Effector memory CD4-positive, alpha-beta T cell (primary cell): ENCODE measurements around the gene ANGPTL7.

Experiments
- DNase-seq, 3 donors: peaks; one replicate each; pipeline ENCODE4 v3.0.0-alpha.2; 2020
- H3K27ac ChIP-seq: 2 replicates; pipeline ENCODE4 v1.7.0; 2013; ENCODE audit warnings: mild to moderate bottlenecking, low read length, moderate library complexity; ENCODE audit not compliant: insufficient read depth, poor library complexity, severe bottlenecking
- H3K27me3 ChIP-seq: replicated peaks from 2 replicates; pipeline ENCODE4 v1.7.0; 2013; ENCODE audit warnings: mild to moderate bottlenecking, low read length; ENCODE audit not compliant: insufficient read depth, control insufficient read depth, poor library complexity, severe bottlenecking
- H3K36me3 ChIP-seq: 2 replicates; pipeline ENCODE4 v1.7.0; 2013; ENCODE audit warnings: mild to moderate bottlenecking, low read length, moderate library complexity; ENCODE audit not compliant: control insufficient read depth, insufficient read depth
- H3K4me1 ChIP-seq: 2 replicates; pipeline ENCODE4 v1.7.0; 2013; ENCODE audit warnings: low read length, mild to moderate bottlenecking; ENCODE audit not compliant: control insufficient read depth, insufficient read depth, poor library complexity, severe bottlenecking
- H3K4me3 ChIP-seq: 2 replicates; pipeline ENCODE4 v1.7.0; 2013; ENCODE audit warnings: low read length, low read depth, mild to moderate bottlenecking; ENCODE audit not compliant: insufficient read depth, poor library complexity, severe bottlenecking
- H3K9me3 ChIP-seq: 2 replicates; pipeline ENCODE4 v1.7.0; 2013; ENCODE audit warnings: mild to moderate bottlenecking, low read length, moderate library complexity; ENCODE audit not compliant: control insufficient read depth

The ANGPTL7 gene

DNA sequence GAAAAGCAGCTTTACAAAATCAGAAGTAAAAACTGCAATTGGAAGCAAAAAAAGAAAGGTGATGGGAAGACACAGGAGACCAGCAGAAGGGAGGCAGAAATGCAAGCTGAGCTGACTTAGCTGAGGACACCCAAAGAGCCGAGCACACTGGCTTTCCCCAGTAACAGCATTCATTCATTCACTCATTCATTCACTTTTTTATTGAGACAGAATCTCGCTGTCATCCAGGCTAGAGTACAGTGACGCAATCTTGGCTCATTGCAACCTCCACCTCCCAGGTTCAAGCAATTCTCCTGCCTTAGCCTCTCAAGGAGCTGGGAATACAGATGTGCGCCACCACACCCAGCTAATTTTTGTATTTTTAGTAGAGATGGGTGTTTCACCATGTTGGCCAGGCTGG, 8.2 kb downstream of the ANGPTL7 start:
- Histone ChIP-seq H3K27me3 (no peaks in the 10 kb centered on the region), H3K4me1 (no peaks in the 10 kb centered on the region), H3K36me3 (peaks cover 74% of the 10 kb centered on the region), H3K9me3 (no peaks in the 10 kb centered on the region), H3K4me3 (no peak overlapping the region), H3K27ac (no peak overlapping the region)
- DNase-seq, result no peak

DNA sequence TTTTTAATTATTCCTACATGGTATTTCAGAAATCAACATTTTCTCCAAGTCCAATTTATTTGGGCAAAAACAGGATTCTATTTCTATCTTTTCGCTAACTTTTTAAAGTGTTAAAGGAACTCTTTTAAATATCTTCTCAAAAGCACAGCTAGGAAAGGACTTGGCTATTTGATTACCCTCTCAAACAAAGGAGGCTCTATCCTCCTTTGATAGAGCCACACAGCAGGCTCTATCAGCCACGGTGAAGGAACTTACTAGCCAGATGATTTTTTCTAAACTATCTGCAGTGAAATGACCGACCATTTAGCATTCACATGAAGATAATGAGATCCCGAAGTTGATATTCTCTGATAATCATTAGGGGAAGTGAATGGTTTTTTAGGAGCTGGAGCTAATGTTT, 9.1 kb downstream of the ANGPTL7 start:
- DNase-seq, result no peak
- Histone ChIP-seq H3K27ac (no peak overlapping the region), H3K4me1 (no peaks in the 10 kb centered on the region), H3K36me3 (peaks cover 72% of the 10 kb centered on the region), H3K4me3 (no peak overlapping the region), H3K9me3 (no peaks in the 10 kb centered on the region), H3K27me3 (no peaks in the 10 kb centered on the region)

DNA sequence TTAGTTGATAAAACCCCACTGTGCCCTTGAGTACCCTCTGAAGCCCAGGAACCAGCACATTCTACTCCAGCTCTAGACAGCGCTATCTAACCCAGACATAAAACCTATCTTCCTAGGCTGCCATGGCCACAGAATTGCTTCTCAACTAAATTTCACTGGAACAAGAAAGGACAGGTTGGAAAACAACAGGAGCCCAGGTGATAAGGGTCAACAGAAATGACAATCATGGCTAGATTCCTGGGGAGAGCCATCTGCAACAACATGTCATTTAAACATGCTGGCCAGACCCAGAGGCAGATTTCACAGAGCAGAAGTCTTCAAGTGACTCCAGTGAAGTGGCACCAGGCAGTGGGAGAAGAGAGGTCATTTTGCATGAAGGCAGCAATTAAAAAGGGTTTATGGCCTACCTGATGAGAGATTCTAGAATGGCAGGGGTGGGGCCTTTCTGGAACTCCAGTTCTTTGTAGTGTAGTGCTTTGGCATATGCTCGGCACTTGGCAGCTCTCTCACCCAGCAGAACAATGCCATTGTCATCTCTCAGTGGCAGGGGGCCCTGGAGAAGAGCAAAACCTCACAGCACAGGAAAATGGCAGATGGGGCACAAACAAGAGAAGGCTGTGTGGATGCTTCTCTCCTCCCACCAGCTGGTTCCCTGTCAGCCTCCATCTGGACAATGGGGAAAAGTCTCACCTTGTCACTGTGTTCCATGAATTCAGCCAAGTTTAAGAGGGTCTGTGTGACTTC, 9.9 kb downstream of the ANGPTL7 start:
- Histone ChIP-seq H3K4me3 (no peak overlapping the region), H3K36me3 (peaks cover 68% of the 10 kb centered on the region), H3K9me3 (no peaks in the 10 kb centered on the region), H3K4me1 (no peaks in the 10 kb centered on the region), H3K27me3 (no peaks in the 10 kb centered on the region), H3K27ac (no peak overlapping the region)
- DNase-seq, result no peak

DNA sequence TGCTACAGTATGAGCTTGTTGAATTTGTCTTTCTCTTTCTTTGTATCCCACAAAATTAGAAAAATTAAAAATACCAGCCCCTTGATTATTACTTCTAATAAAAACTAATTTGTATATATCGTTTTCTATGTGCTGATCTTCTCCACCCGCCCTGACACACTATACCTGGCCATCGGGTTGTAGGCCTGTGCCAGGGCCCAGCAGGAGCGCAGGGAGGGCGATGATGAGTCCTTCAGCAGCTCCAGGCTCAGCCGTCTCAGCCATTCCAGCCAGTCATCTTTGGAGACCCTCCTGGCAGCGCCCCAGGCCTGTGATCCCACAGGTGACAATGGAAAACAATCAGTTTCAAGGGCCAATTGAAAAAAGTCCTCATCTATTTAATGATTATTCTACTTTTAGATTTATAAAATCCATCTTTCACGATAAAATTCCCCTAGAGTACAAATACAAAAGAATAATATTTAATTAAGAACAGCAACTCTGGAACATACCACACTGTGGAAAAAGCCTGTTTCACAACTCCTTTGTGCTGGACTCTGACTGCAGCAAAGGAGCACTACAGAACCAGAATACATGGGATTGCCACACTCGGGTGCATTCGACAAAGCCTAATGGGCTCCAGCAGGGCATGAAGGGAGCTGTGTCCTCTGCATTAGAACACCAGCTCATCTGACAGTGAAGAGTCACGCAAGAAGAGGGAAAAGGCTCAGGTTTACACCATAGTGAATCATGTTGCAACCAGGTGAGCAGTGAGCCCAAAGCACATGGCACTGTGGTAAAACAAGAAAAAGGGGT, 15.4 kb downstream of the ANGPTL7 start:
- Histone ChIP-seq H3K4me1 (no peaks in the 10 kb centered on the region), H3K36me3 (peaks cover 51% of the 10 kb centered on the region), H3K27ac (no peak overlapping the region), H3K4me3 (no peak overlapping the region), H3K27me3 (no peaks in the 10 kb centered on the region), H3K9me3 (no peaks in the 10 kb centered on the region)
- no peak for DNase-seq

DNA sequence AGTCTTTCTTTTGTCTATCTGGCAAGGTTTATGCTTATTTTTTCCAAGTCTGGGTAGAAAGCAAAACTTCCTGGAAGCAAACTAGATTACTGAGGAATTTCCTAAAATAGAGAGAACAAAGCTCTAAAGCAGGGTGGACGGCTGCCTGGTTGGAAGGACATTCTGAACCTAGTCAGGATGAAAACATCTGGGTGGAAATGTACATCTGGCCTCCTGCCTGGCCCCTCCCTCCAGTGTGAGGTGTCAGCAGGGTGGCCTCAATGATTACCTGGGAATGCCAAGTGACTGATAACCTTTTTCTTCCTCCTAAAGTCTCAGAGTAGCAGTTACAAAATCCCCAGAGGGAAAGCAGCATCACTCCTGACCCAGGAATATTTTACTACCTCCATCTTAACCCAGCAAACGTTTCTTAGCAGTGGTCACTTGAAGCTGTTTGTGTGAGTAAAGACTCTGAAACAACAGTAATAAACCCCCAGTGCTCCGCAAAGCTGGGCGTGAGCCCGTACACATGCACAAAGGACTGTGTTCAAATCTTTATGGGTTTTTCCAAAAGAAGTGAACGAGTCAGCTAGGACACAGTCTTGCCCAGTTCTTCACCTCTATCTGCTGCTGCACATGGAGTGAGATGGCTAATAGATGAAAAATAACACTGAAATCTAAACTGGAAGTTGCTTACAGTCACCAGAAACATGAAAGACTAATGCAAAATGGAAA, 18.9 kb downstream of the ANGPTL7 start:
- Histone ChIP-seq H3K9me3 (no peaks in the 10 kb centered on the region), H3K27me3 (no peaks in the 10 kb centered on the region), H3K36me3 (peaks cover 62% of the 10 kb centered on the region), H3K27ac (no peak overlapping the region), H3K4me3 (no peak overlapping the region), H3K4me1 (no peaks in the 10 kb centered on the region)
- DNase-seq, result no peak

DNA sequence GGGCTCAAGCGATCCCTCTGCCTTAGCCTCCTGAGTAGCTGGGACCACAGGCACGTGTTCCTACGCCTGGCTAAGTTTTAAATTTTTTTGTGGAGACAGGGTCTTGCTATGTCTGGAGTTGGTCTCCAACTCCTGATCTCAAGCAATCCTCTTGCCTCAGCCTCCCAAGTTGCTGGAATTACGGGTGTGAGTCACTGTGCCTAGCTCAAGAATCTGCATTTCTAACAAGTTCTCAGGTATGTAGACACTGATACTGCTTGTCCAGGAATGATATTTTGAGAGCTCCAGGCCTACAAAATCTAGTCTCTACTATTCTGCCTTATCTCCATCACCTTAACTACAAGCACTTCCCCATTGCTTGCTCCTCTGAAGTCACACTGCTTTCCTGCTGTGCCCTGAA, 22.3 kb downstream of the ANGPTL7 start:
- Histone ChIP-seq H3K36me3 (peaks cover 86% of the 10 kb centered on the region), H3K27ac (no peak overlapping the region)
- no peak for DNase-seq

DNA sequence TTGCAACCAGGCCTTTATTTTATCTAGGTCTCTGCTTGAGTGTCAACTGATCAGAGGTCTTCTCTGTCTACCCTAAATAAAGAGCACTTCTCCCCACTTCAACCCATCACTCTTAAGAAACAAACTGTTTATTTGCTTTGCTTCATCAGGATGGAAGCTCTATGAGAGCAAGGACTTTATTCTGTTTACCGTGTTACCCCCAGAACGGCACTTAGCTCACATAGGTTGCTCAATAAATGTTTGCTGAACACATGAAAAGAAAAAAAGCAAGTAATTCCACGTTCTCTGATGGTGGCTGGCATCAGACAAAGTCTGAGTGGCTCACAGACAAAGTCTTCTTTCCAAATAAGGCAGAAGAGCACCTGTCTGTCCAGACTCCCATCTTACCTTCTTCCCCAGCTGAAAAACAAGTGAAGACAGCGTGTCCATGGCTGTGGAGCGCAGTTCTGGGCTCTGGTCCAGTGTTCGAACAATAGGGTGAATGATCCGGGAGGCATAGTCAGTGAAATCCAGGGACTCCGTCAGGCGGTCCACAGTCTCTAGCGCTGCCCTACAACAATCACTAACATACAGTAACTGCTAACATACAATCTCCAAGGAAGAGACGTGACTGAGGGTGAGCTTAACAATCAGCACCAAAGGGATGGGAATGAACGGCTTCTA, 22.9 kb downstream of the ANGPTL7 start:
- no peak for DNase-seq
- Histone ChIP-seq H3K4me1 (no peaks in the 10 kb centered on the region), H3K36me3 (peaks cover 87% of the 10 kb centered on the region), H3K27ac (no peak overlapping the region), H3K9me3 (no peaks in the 10 kb centered on the region), H3K4me3 (no peak overlapping the region), H3K27me3 (no peaks in the 10 kb centered on the region)

More for the DNA sequence above, 22.3 kb downstream of the ANGPTL7 start:
- Histone ChIP-seq H3K4me1 (no peaks in the 10 kb centered on the region), H3K9me3 (no peaks in the 10 kb centered on the region), H3K4me3 (no peak overlapping the region), H3K27me3 (no peaks in the 10 kb centered on the region)

DNA sequence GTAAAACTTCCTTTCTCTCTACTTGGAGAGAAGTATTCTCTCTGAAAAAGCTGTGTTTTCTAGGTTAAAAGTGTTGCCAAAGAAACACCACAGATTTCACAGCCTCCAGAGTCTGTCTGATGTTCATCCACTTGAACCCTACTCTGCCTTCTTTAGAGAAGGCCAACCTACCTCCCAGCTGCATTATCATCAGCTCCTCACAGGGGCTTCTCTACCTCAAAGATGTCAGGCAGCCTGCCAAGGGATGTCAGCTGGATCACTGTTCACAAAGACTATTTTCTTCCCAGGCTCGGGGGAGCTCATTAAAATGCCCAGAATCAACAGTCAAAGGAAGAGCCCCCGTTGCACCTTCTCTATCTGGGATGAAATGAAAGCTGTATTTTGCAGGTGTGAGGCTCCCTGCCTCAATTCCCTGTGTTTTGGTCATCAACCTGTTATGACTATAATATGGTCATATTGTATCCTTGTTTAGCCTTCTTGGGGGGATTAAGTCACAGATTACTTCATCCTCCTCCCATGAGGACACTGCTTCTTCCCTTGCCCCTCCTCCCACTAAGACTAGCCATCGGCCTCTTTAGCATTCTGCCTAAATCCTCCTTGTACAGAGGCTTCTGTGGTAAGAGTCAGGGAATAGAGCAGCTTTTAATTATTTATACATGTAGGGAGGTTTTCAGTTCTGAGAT, 25.7 kb downstream of the ANGPTL7 start:
- H3K36me3 ChIP-seq, result peaks cover 84% of the 10 kb centered on the region
- H3K4me3 ChIP-seq, result no peak overlapping the region
- H3K4me1 ChIP-seq, result no peaks in the 10 kb centered on the region
- H3K9me3 ChIP-seq, result no peaks in the 10 kb centered on the region
- no peaks in the 10 kb centered on the region for H3K27me3 ChIP-seq
- no peak overlapping the region for H3K27ac ChIP-seq
- no peak for DNase-seq

DNA sequence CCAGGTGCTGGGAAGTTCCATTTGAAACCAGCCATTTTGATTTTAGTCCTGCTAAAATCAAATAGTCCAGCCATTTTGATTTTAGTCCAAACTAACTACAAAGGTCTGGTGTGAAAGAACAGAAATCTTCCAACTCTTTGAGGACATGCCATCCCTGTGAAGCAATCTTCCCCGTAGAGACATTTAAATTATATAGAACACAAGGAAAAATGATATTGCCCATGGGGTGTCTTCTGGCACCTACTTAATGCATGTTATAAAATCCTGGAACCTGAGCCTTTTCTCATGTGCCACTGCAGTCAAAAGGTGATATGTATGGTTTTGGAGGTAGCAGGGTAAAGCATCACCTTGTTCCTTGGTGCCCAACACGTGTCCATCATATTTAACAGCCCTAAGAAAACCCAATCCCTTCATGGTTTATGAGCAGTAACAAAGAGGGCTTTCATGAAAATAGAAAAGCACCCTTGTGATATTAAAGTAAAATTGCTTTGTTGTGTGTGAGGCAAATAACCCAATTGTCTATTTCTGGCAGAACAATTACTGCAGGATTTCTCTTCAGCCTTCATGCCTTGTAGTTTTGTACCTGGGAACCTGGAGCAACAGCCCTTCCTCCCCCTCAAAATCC, 26.3 kb downstream of the ANGPTL7 start:
- Histone ChIP-seq H3K27ac (no peak overlapping the region), H3K9me3 (no peaks in the 10 kb centered on the region), H3K36me3 (peaks cover 84% of the 10 kb centered on the region)

More for the DNA sequence above, 26.3 kb downstream of the ANGPTL7 start:
- no peaks in the 10 kb centered on the region for H3K4me1 ChIP-seq
- DNase-seq, result no peak
- H3K27me3 ChIP-seq, result no peaks in the 10 kb centered on the region
- no peak overlapping the region for H3K4me3 ChIP-seq
